ENCODE results near the gene AGFG1. TPM values are rescaled to one million over a fixed set of nuclear protein-coding genes. Genes with fewer than 3 reads are reported as not detected.
"Not testable (repeated sequence)": the region's sequence is repeated elsewhere in the genome, so short reads cannot be mapped to it uniquely, and the experiment has no call there.

Gene AGFG1
- polyA plus RNA-seq, 4 donors = 65.6 to 83.0 (median 72.3) TPM

DNA sequence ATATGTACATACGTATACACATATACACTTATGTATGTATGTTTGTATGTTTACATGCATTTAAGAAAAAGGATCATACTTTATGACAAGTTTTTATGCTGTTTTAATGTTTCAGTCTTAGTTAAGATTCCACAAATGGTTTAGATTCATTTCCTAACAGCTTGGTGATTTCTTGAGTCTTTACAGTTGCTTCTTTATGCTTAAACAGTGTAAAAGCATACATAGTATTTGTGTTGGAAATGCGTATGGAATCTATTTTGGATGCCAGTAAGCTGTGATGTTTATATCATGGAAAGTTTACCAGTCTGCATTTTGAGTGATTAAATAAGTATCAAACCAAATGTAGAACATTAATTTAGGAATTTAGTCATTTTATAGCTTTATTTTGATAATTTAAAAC, 55.4 kb downstream of the AGFG1 start:
- no peak for DNase-seq (ENCODE audit: low read depth in 4 of 4, low spot score in 2 of 4)

DNA sequence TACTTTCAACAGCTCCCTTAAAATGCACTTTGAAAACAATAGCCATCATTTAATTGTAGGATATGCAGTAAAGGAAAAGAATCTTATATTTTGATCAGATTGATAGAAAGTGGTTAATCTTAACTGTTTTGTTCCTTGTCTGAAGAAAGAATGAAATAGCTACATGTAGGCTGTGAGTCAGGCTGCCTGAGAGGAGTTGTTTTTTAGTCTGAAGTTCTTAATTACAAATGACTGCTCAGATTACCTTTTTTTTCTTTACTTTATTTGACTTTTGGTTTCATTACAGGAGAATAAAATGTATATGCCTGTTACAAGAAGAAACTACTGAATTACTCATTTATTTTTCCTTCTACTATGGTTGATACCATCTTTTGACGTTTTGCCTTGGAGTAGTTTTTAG, 56.8 kb downstream of the AGFG1 start:
- DNase-seq (ENCODE audit: low read depth in 4 of 4, low spot score in 2 of 4) = no peak

DNA sequence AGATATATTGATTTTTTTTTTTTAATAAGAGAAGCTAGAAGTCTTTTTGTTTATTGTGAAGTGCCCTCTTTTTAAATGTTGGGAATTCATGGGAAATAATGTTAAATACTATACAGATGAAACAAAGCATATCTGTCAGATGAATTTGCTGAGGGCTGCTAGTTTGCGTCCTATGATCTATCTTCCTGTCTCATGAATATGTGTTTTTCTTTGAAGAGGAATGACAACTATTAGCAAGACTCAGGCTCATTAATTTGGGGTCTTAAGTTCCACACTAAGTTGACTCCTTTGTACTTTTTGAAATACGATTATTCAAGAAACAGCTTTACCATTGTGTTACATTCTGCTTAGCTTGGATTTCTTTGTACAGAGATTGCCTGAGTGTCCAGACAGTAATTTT, 57.9 kb downstream of the AGFG1 start:
- DNase-seq (ENCODE audit: low read depth in 4 of 4, low spot score in 2 of 4) = no peak

DNA sequence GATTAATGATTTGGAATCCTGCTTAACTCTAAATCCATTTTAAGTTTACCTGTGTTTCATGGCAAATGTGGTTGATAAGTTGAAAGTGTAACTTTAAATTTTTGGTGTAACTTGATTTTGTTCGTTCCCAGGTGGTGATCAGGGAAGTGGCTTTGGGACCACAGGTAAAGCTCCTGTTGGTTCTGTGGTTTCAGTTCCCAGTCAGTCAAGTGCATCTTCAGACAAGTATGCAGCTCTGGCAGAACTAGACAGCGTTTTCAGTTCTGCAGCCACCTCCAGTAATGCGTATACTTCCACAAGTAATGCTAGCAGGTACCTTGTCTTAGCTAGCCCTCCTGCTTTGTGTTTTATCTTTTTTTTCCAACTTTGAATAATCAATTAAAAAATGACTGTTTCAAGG, 62.8 kb downstream of the AGFG1 start:
- DNase-seq (ENCODE audit: low read depth in 4 of 4, low spot score in 2 of 4) = no peak

DNA sequence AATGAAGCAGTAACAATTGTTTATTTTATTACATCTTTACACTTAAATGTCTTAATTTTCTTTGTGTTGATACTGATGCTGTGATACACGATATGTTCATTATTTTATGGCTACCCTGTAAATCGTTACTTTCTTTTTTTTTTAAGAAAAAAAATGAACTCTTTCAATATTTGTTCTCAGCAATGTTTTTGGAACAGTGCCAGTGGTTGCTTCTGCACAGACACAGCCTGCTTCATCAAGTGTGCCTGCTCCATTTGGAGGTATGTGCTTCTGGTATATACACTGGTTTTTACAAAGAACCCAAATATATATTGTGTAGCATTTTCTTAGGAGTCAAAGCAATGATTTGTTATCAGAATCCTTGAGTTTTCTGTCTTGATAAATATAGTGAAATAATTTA, 64.5 kb downstream of the AGFG1 start:
- no peak for DNase-seq (ENCODE audit: low read depth in 4 of 4, low spot score in 2 of 4)

DNA sequence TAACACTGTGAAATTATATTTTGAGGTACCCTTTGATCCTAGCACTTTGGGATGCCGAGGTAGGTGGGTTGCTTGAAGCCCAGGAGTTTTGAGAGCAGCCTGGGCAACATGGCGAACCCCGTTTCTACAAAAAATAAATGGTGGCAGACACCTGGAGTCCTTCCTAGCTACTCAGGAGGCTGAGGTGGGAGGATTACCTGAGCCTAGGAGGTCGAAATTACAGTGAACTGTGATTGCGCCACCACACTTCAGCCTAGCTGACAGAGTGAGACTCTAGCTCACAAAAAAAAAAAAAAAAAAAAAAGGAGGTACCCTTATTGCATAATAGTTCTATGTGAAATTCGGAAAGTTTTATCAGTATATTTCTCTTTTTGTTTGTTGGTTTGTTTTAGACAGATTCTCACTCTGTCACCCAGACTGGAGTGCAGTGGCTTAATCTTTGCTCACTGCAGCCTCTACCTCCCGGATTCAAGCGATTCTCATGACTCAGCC, 67.6 kb downstream of the AGFG1 start:
- DNase-seq (ENCODE audit: low read depth in 4 of 4, low spot score in 2 of 4) = no peak

DNA sequence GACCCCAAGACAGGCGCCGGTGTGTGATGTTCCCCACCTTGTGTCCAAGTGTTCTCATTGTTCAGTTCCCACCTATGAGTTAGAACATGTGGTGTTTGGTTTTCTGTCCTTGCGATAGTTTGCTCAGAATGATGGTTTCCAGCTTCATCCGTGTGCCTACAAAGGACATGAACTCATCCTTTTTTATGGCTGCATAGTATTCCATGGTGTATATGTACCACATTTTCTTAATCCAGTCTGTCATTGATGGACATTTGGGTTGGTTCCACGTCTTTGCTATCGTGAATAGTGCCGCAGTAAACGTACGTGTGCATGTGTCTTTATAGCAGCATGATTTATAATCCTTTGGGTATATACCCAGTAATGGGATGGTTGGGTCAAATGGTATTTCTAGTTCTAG, 68.4 kb downstream of the AGFG1 start:
- not testable (repeated sequence) for DNase-seq (ENCODE audit: low read depth in 4 of 4, low spot score in 2 of 4)

DNA sequence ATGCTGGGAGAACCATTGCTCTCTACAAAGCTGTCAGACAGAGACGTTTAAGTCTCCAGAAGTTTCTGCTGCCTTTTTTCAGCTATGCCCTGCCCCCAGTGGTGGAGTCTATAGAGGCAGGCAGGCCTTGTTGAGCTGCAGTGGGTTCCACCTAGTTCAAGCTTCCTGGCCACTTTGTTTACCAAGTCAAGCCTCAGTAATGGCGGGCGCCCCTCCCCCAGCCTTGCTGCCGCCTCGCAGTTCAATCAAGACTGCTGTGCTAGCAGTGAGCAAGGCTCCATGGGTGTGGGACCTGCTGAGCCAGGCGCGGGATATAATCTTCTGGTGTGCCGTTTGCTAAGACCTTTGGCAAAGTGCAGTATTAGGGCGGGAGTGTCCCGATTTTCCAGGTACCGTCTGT, 74.0 kb downstream of the AGFG1 start:
- DNase-seq (ENCODE audit: low read depth in 4 of 4, low spot score in 2 of 4) = no peak

DNA sequence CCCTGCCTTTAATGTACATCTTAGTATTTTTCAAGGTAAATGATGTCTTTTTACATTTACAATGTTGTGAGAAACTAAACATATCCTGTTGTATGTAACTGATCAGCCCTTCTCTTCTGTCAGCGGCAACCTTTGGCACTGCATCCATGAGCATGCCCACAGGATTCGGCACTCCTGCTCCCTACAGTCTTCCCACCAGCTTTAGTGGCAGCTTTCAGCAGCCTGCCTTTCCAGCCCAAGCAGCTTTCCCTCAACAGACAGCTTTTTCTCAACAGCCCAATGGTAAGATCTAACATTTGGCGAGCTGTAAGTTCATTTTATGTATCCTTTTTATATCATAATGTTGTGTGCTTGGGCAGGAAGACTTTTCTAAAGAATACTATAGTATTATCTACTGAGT, 79.9 kb downstream of the AGFG1 start:
- DNase-seq (ENCODE audit: low read depth in 4 of 4, low spot score in 2 of 4) = no peak

DNA sequence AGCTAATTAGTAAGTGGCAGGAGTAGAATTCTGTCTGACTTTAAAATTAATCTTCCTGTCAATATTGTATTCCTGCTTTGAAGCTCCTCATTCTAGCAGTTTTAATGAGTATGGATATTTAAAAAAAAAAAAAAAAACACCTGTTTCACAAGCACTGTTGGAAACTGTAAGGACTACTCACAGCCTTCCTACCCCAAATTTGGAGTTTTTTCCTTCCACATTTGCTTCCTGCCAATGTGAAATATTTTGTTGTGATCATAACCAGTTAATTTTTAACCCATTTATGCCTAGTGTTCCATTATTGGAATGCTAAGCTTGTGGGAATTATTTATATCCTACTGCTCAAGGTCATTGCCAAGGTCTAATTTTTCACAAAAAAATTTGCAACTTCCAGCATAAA, 90.6 kb downstream of the AGFG1 start:
- no peak for DNase-seq (ENCODE audit: low read depth in 4 of 4, low spot score in 2 of 4)

DNA sequence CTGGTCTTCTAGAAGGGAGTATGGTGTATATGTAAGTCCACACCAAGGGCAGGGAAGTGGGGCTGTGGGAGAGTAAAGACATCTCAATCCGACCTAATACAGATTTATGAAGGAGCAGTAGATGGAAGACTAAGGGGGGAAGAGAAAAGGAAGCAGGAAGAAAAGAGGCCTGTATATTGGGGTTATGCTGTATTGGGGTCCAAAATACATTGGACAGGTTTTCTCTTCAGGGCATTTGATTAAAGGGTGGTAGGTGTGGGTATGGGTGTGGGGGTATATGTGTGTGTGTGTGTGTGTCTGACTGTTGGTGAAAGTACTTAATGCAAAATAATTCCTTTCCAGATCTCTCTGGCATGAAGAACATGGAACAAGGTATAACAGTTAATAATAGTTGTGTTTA, 93.1 kb downstream of the AGFG1 start:
- no peak for DNase-seq (ENCODE audit: low read depth in 4 of 4, low spot score in 2 of 4)

DNA sequence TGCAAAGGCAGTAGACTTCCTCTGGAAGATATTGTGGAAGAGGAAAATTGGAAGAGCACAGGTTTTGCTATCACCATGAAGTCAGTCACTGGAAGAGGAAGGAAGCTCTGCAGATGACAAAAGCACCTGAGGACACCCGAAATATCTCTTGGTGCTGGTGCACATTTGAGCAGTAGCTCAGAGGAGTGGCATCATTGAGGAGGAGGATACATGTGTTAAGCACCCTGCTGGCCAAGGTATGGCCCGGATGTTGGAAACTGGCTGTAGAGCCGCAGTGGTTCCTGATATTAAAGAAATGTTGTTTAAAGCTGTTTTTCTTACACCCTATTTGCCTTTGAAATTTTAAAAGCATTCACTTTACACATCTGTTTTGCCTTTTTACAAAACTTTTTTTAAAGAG, 94.1 kb downstream of the AGFG1 start:
- DNase-seq (ENCODE audit: low read depth in 4 of 4, low spot score in 2 of 4) = no peak

DNA sequence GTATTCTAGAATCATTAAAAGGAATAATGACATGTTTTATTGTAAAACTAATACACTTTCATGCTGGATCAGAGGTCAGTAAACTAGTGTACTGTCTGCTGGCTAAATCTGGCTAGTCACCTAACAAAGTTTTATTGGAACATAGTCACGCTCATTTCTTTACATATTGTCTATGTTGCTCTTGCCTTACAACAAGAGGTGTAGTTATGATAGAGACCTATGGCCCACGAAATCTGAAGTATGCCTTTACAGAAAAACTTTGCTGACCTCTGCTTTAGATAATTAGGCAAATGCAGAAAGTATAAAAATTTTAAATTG, 96.9 kb downstream of the AGFG1 start:
- DNase-seq (ENCODE audit: low read depth in 4 of 4, low spot score in 2 of 4) = no peak

DNA sequence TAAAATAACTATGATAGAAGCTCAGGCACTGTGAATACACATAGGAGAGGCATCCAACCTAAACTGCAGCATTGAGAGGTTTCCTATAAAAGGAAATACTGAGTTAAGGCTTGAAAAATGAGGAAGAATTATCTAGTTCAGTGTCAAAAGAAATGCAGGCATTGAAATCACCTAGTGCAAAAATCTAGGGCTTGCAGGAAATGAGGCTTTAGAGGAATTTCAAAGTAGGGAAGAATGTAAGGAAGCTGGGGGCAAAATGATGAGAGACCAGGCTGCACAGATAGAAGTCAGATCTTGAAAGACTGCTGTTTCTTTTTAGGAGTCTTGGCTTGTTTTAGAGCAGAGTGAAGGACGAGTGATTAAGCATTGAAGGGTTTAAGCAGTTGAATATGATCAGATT, 98.7 kb downstream of the AGFG1 start:
- no peak for DNase-seq (ENCODE audit: low read depth in 4 of 4, low spot score in 2 of 4)

DNA sequence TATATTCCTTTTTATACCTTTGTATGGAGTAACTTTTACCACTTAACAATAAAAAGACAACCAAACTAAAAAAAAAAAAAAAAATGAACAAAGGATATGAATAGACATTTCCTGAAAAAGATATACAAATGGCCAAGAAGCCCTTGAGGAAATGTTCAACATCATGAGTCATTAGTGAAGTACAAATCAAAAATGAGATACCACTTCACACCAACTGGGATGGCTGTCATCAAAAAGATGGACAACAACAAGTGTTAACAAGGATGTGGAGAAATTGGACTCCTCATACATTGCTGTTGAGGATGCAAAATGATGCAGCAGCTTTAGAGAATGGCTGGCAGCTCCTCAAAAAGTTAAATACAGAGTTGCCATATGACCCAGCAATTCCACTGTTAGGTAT, 104.2 kb downstream of the AGFG1 start:
- no peak for DNase-seq (ENCODE audit: low read depth in 4 of 4, low spot score in 2 of 4)

DNA sequence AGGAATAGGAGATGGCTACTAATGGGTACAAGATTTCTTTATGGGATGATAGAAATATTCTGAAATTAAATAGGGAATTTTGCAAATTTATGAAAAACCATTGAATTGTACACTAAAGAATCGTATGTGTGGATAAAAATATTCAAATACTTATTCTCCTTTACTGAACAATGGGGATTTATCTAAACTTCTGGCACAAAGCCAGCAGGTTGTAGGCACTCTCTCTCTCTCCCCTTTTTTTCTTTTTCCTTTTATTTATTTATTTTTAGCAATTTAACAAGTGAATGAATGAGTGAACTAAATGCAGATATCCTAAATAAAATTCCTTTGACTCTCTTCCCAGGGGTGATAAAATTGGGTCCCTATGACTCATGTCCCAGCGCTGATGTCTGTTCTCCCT, 104.9 kb downstream of the AGFG1 start:
- no peak for DNase-seq (ENCODE audit: low read depth in 4 of 4, low spot score in 2 of 4)

DNA sequence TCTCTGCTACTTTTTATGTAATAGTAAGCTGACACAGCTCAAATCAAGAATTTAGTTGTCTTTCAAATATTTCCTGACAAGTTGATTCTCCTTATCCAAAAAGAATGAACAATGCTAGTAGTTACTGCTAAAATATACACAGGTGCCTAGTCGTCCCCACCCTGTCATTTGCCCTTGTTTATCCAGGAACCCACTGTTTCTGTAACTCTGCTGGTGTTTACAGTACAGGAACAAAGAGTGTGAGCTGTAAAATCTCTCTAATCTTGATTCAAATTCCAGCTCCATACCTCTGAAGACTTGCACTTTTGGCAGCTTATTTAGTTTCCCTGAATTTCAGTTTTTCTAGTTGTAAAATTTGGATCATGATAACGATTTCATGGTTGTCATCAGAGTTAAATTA, 105.6 kb downstream of the AGFG1 start:
- no peak for DNase-seq (ENCODE audit: low read depth in 4 of 4, low spot score in 2 of 4)

DNA sequence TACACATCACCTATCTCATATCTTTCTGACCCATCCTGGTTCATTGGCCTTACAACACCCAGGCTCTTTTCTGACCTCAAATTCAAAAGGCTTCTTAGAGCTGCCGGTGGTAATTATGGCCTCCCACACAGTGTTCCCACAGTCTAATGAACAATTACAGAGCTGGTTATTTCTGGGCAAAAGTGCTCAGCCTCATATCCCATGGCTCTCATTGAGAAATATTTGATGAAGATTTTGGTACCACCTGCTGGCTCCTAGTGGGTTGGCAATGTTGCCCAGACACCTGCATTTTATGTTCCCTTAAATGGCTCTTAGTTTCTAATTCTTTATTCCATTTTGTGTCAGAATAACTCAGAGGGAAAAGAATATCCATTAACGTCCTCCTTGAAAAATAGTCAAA, 106.7 kb downstream of the AGFG1 start:
- DNase-seq (ENCODE audit: low read depth in 4 of 4, low spot score in 2 of 4) = no peak

DNA sequence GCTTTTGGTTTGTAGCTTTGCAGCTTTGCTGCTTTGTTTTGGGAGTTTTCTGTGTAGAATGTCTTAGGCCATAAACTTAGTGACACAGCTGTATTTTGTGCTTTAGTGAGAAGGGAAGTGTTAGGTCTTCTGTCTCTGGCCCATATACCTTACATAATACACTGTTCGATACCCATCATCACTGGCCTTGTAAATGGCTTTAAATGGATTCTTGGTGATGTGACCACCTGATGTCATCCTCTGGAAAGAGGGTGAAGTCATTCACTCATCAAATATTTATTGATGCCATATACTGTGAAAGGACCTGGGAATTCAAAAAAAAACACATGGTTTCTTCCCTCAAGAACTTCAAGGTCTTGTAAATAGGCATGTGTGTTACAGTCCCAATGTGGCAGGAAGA, 107.8 kb downstream of the AGFG1 start:
- no peak for DNase-seq (ENCODE audit: low read depth in 4 of 4, low spot score in 2 of 4)

DNA sequence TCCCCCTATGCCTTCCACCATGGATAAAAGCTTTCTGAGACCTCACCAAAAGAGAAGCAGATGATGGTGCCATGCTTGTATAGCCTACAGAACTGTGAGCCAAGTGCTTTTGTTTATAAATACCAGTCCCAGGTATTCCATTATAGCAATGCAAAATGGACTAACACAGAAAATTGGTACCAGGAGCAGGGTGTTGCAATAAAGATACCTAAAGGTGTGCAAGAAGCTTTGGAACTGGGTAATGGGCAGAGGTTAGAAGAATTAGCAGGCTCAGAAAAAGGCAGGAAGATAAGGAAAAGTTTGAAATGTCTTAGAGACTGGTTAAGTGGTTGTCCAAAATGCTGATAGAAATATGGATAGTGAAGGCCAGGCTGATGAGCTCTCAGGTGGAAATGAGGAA, 110.4 kb downstream of the AGFG1 start:
- DNase-seq (ENCODE audit: low read depth in 4 of 4, low spot score in 2 of 4) = no peak

DNA sequence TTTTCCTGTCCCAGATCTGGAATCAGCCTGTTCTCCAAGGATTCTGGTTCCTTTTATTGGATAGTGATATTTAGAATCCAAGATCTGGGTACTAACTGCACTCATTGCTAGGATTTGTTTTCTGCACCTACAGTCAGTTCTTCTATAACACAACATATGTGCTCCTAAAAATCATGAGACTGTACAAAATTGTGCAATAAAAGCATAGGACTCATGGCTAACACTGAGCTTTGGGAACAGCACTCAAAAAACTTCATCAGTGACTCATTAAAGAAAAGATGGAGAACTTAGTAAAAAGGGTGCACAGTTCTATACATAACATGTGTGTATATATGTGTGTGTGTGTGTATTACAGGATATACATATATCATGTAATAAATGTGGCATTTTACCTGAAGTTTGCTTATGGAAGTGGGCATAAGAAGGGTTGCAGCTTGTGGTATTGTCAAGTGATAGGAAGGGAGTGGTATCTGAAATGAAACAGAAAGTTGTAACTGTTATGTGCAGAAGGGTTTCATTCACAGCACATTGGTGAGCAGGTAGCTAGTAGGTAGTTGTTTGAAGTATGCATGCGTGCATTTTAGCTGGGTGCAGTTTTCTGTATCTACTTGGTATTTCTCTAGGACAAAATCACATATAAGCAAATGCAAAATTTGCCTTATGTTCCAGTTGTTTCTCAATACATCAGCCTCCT, 120.9 kb downstream of the AGFG1 start:
- no peak for DNase-seq (ENCODE audit: low read depth in 4 of 4, low spot score in 2 of 4)

DNA sequence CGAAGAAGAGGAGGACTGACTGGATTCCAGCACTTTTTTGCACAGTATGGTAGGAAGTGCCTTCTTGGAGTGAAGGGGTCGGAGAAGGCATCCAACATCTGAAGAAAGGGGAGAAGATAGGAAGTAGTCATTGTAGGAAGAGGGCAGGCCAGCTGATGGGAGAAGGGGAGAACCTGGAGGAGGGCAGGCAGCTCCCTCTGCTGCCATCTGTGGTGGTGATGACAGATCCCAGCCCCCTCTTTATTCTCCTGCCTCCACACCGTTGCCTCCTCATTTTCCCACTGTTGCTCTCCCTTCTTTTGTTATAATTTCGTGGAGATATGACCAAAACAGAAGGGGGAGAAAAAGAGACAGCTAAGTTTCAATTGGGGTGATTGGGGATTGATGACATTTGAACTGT, 123.8 kb downstream of the AGFG1 start:
- no peak for DNase-seq (ENCODE audit: low read depth in 4 of 4, low spot score in 2 of 4)

DNA sequence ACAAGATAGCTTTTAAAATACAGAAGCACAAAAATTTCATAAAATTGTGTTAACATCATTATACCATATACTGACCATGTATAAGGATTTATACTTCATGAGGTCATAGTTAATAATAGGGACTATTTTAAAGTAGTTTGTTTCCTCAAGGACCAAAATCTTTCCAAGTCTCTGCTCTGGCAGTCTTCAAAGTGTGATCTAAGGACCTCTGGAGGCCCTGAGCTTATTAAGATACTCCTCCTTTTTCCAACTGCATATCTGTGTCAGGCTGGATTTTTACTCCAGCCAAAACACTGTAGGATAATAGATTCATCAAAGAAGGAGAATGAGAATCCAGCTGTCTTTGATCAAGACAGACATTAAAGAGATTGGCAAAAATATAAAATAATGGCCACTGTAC, 125.1 kb downstream of the AGFG1 start:
- no peak for DNase-seq (ENCODE audit: low read depth in 4 of 4, low spot score in 2 of 4)
